IPS DF 19.7 (cell line): ENCODE results near the gene EDARADD.

Source experiments
- DNase-seq: peaks from one replicate; pipeline ENCODE4 v3.0.0-alpha.2; 2013; ENCODE audit warnings: low read depth, low spot score

Gene EDARADD

GRCh38 chr1:236392182-236392581, 1.9 kb upstream of the EDARADD start:
- DNase-seq, result no peak

GRCh38 chr1:236394879-236395229, 768 bp downstream of the EDARADD start:
- no peak for DNase-seq

GRCh38 chr1:236395230-236395946, 1.3 kb downstream of the EDARADD start:
- DNase-seq, result peak; percentile 23

- no peak for DNase-seq
Observed at GRCh38 chr1:236395947-236396664, 2.0 kb downstream of the EDARADD start.

- DNase-seq, result no peak
Observed at GRCh38 chr1:236396665-236397043, 2.6 kb downstream of the EDARADD start.

DNA sequence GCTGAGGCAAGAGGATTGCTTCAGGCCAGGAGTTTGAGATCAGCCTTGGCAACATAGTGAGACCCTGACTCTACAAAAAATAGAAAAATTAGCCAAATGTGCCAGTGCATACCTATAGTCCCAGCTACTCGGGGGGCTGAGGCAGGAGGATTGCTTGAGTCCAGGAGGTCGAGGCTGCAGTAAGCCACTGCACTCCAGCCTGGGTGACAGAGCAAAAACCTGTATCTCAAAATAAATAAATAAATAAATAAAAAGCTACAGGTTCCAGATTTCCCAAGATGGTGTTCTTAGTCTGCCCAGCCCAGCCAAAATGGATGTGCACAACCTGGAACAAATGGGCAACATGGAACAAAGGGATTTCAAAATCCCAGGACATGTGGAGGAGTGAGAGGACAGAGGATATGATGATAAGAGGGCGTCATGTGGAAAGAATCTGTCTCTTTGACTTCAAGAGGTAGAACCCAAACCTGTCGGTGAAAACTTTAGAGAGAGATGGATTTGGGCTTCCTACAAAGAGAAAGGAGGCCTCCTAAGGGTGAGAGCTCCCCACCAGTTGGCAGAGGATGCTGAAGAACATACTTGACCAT, 3.2 kb downstream of the EDARADD start:
- DNase-seq, result no peak

GRCh38 chr1:236398538-236398937, 4.5 kb downstream of the EDARADD start:
- no peak for DNase-seq

- peak; percentile 20 for DNase-seq
Observed at GRCh38 chr1:236400061-236400603, 6.0 kb downstream of the EDARADD start.

- no peak for DNase-seq
Observed at GRCh38 chr1:236401698-236402097, 7.6 kb downstream of the EDARADD start.

- DNase-seq, result no peak
Observed at GRCh38 chr1:236403905-236404696, 10.0 kb downstream of the EDARADD start.

GRCh38 chr1:236407059-236407458, 13.0 kb downstream of the EDARADD start:
- no peak for DNase-seq

DNA sequence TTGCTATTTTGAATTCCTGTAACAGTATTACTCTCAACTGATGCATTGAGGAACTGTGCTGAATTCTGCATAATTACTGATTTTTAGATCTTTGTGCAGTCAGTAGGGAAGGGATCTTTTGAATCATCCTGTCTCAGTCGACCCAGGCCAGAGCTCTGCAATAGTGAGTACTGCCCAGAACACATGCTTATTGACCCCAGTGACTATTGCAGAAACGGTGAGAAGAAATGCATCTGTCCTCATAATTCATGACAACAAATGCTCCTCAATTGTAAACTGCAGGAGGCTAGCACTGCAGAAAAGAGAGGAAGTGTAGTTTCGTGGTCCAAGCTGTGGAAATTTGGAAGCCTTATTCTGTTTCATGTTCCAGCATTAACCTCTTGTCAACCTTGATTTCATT, 19.6 kb downstream of the EDARADD start:
- no peak for DNase-seq

DNA sequence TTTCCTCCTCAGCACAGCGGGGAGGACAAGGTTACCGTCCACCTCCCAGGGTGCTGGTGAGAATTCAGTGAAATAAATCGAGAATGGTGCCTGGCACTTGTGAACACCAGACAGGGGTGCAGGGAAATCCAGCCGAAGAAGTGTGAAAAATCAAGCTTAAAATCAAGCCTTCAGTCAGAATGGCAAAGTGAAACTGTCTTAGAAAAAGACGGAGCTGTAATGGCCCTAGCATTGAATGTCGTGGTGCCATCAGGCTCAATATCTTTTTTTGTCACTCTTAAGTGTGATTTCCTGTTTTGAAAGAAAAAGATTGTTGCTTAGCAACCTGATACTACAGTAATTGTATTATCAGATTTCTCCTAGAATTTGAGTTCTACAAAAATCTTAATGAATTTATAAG, 22.1 kb downstream of the EDARADD start:
- no peak for DNase-seq

GRCh38 chr1:236417336-236417735, 23.2 kb downstream of the EDARADD start:
- DNase-seq, result no peak

- no peak for DNase-seq
Observed at GRCh38 chr1:236419502-236419901, 25.4 kb downstream of the EDARADD start.

GRCh38 chr1:236421022-236421421, 26.9 kb downstream of the EDARADD start:
- no peak for DNase-seq

DNA sequence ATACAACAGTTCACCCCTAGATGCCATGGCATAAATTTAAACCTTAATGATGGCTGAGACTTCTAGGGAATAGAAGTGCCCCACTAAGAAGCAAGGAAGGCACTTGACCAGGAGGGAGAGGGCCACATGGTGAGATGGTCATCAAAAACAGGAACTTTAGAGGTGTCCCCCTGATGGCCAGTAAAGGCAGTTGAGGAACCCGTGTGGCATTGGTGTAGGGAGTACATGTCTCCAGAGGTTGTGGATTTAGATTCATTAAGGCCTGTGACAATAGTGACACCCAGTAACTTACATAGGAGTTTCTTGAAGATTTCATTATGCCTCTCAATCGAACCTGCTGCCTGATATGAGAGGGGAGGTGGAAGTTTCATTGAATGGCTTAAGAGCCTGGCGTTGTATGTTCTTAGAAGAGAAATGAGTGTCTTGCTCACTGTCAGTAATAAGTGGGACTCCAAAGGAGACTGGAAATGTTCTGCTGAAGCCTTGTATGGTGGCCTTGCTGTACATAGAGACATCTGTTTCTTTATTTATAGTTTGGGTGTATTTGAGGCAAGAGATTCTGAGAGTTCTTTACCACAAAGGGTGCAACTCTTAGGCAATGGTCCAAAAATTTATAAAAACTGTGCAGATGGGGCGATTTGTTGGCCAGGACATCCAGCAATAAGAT, 27.9 kb downstream of the EDARADD start:
- no peak for DNase-seq

DNA sequence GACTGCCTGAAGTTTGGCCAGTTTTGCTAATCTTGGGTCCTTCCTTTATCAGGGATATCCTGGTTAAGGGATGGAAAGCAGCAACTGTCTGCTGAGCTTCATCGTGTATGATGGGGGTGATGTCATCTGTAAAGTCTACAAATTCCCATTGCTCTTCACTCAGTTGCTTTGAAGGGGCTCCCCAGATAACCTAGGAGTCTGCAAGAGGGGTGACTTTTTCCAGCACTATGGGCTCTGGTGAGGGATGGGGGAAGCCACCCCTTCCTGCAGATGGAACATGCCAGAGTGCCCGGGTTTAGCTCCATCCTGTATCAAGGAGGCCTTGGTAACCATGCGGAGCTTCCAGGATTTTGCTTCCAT, 28.4 kb downstream of the EDARADD start:
- DNase-seq, result no peak

DNA sequence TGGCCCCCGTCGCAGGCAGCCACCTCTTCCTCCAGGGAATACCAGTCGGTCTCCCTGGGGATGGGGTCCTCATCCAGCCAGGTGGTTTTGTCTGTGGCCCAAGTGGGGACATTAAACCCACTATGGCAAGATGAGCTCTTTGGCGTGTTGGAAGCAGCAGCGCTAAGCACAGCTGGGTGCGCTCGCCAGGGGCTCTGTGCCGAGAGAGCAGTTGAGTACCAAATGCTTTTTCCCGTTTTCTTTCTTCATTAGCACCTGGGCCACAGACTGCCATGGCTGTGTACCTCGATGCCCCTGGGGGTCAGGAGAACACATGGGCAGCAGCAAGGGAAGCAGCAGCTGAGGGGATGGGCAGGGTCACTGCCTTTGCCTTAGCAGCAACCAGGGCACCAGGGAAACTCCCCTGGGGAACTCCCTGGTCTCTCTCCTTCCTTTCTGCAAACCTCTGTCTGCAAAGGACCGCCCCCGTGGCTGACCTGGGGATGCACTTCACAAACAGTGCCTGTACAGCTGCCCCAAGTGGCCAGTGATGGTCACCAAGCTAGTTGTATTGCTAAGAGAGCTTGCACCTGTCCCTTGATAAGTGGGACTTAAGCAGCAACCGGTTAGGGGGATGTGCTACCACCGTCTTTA, 31.1 kb downstream of the EDARADD start:
- no peak for DNase-seq

- no peak for DNase-seq
Observed at GRCh38 chr1:236426215-236426614, 32.1 kb downstream of the EDARADD start.

GRCh38 chr1:236429715-236430274, 35.7 kb downstream of the EDARADD start:
- DNase-seq, result no peak
